Stimulated activated naive CD8-positive, alpha-beta T cell treated with anti-CD3 and anti-CD28 coated beads, Interleukin-15, amount 100 ng/mL, for 72 hours (primary cell): ENCODE results near the gene ZNF136.

Source experiments
- ATAC-seq: fragments of 150-1000 bp; cut with Tn5 transposase; 2 replicates; pipeline ENCODE4 v1.10.0; 2021; ENCODE audit warnings: mild to moderate bottlenecking, moderate library complexity
- DNase-seq, 2 donors: peaks; one replicate each; pipeline ENCODE4 v3.0.0; 2021 to 2022
- H3K27ac Mint-ChIP-seq, 2 donors: one replicate each; pipeline ENCODE4 v1.8.0; 2022; ENCODE audit warnings: mild to moderate bottlenecking in 2 of 2, mixed read lengths in 2 of 2, moderate library complexity in 2 of 2
- H3K27me3 Mint-ChIP-seq: one replicate; pipeline ENCODE4 v1.8.0; 2022; ENCODE audit warnings: mixed read lengths
- H3K4me1 Mint-ChIP-seq: one replicate; pipeline ENCODE4 v1.8.0; 2022; ENCODE audit warnings: mild to moderate bottlenecking, mixed read lengths
- H3K4me3 Mint-ChIP-seq, 2 donors: one replicate each; pipeline ENCODE4 v1.8.0; 2022; ENCODE audit warnings: mild to moderate bottlenecking in 2 of 2, mixed read lengths in 2 of 2, moderate library complexity in 1 of 2
- H3K9me3 Mint-ChIP-seq, 2 donors: one replicate each; pipeline ENCODE4 v1.8.0; 2022; ENCODE audit warnings: mixed read lengths in 2 of 2

ZNF136 gene

GRCh38 chr19:12159773-12160414, 3.0 kb upstream of the ZNF136 start:
- H3K9me3 Mint-ChIP-seq = no peaks in the 10 kb centered on the region
- no peaks in the 10 kb centered on the region for H3K27me3 Mint-ChIP-seq
- no peak overlapping the region for H3K27ac Mint-ChIP-seq
- peaks cover 35% of the 10 kb centered on the region for H3K4me1 Mint-ChIP-seq
- DNase-seq = no peak
- ATAC-seq = no peak
- H3K4me3 Mint-ChIP-seq = no peak overlapping the region

GRCh38 chr19:12162513-12162881, 399 bp upstream of the ZNF136 start:
- H3K4me3 Mint-ChIP-seq = peak overlapping the region; percentile 100
- H3K9me3 Mint-ChIP-seq = no peaks in the 10 kb centered on the region
- H3K4me1 Mint-ChIP-seq = peaks cover 46% of the 10 kb centered on the region
- DNase-seq = no peak
- H3K27me3 Mint-ChIP-seq = no peaks in the 10 kb centered on the region
- peak overlapping the region; percentile 99 to 100 for H3K27ac Mint-ChIP-seq
- peak; percentile 9 for ATAC-seq

GRCh38 chr19:12163826-12164225, 930 bp downstream of the ZNF136 start:
- no peaks in the 10 kb centered on the region for H3K9me3 Mint-ChIP-seq
- peaks cover 55% of the 10 kb centered on the region for H3K4me1 Mint-ChIP-seq
- ATAC-seq (no peak), DNase-seq (no peak)
- no peaks in the 10 kb centered on the region for H3K27me3 Mint-ChIP-seq
- peak overlapping the region; percentile 94 to 100 for H3K27ac Mint-ChIP-seq
- peak overlapping the region; percentile 83 to 100 for H3K4me3 Mint-ChIP-seq

DNA sequence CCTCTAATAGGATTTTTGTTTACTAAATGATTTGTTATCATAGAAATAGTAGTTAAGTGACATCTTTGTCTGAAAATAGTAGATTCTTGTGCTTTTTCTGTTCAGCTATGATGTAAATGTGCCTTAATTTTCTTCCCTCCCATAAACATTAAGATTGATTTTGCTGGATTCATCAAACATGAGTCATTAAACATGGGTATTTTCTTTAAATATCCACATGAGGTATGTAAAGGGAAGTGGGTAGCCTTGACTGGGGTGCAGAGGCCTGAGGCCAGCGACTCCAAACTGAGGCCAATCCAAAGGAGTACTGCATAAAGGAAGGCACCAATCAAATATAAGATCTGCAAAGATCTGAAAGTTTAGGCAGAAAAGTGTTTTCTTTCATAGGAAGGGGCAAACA, 3.7 kb downstream of the ZNF136 start:
- no peak for DNase-seq
- H3K27me3 Mint-ChIP-seq = no peaks in the 10 kb centered on the region
- H3K4me3 Mint-ChIP-seq = no peak overlapping the region
- H3K4me1 Mint-ChIP-seq = peaks cover 58% of the 10 kb centered on the region
- H3K27ac Mint-ChIP-seq = peak overlapping the region in 1 of 2 donors; percentile 78
- no peaks in the 10 kb centered on the region for H3K9me3 Mint-ChIP-seq
- no peak for ATAC-seq

GRCh38 chr19:12180377-12180776, 17.5 kb downstream of the ZNF136 start:
- Mint-ChIP-seq H3K4me3 (no peak overlapping the region), H3K9me3 (peaks cover 15 to 50% of the 10 kb centered on the region in 2 donors), H3K4me1 (peaks cover 9% of the 10 kb centered on the region), H3K27ac (no peak overlapping the region), H3K27me3 (no peaks in the 10 kb centered on the region)
- DNase-seq (no peak), ATAC-seq (no peak)

DNA sequence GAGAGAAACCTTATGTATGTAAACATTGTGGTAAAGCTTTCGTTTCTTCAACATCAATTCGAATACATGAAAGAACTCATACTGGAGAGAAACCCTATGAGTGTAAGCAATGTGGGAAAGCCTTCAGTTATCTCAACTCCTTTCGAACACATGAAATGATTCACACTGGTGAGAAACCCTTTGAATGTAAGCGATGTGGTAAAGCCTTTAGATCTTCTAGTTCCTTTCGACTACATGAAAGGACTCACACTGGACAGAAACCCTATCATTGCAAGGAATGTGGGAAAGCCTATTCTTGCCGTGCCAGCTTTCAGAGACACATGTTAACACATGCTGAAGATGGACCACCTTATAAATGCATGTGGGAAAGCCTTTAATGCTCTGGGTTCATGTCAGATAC, 24.7 kb downstream of the ZNF136 start:
- no peaks in the 10 kb centered on the region for H3K27me3 Mint-ChIP-seq
- no peak for DNase-seq
- H3K4me3 Mint-ChIP-seq = no peak overlapping the region
- H3K9me3 Mint-ChIP-seq = peaks cover 45 to 61% of the 10 kb centered on the region in 2 donors
- H3K27ac Mint-ChIP-seq = no peak overlapping the region
- ATAC-seq = no peak
- no peaks in the 10 kb centered on the region for H3K4me1 Mint-ChIP-seq

DNA sequence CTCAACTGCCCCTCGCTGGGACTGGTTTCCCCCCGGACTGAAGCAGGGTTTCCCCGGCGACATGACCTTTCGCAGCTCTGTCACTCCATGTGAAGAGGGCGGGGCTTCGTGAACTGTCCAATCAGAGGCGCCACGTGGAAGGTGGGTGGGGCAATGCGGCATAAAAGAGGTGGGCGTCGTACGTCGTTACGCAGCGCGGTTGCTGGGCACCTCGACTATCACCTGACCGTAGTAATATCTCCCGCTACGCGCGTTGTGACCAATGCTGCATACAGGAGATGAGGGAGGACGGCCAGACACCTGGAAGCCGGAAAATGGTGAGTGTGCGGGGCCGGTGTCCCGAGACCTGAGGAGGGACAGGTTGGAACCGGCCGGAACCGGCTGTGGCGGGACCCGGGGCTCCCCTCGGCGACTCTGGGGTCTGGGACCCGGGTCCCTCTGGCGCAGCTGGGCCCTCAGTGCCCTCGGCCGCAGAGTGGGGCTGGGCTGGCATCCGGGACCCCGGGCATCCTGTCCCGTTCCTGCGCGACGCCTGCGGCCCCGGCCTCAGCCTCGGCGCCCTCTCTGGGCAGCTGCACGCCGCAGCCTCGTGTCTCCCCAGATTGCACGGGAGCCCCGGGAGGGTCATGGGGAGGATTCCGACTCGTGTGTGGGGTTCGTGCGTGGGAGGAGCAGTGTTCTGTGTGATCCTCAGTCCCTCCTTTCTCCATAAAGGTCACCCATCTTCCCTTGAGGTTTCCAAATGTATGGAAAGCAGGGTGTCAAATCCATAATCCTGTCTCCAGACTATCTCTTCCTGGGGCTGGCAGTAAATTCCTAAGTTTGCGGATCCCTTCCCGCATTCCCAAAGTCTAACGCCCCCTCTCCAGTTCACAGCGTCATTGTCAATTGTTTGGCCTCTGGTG, 32.2 kb downstream of the ZNF136 start:
- peak; percentile 95 for ATAC-seq
- Mint-ChIP-seq H3K9me3 (peaks cover 23 to 51% of the 10 kb centered on the region in 2 donors), H3K27ac (peak overlapping the region in 1 of 2 donors; percentile 54)

GRCh38 chr19:12198136-12198535, 35.2 kb downstream of the ZNF136 start:
- H3K9me3 Mint-ChIP-seq = peaks cover 20 to 42% of the 10 kb centered on the region in 2 donors
- peaks cover 7% of the 10 kb centered on the region for H3K27me3 Mint-ChIP-seq
- ATAC-seq (no peak), DNase-seq (no peak)
- no peak overlapping the region for H3K4me3 Mint-ChIP-seq
- peaks cover 22% of the 10 kb centered on the region for H3K4me1 Mint-ChIP-seq
- H3K27ac Mint-ChIP-seq = no peak overlapping the region

More for the DNA sequence above, 32.2 kb downstream of the ZNF136 start:
- DNase-seq = peak; percentile 72 to 86
- peak overlapping the region; percentile 83 to 84 for H3K4me3 Mint-ChIP-seq
- H3K4me1 Mint-ChIP-seq = peaks cover 22% of the 10 kb centered on the region
- H3K27me3 Mint-ChIP-seq = peaks cover 7% of the 10 kb centered on the region

- peak; percentile 6 for ATAC-seq
- Mint-ChIP-seq H3K4me3 (no peak overlapping the region), H3K4me1 (peaks cover 15% of the 10 kb centered on the region), H3K27ac (no peak overlapping the region), H3K27me3 (peaks cover 7% of the 10 kb centered on the region), H3K9me3 (peaks cover 20 to 42% of the 10 kb centered on the region in 2 donors)
- DNase-seq = peak in 1 of 2 donors; percentile 14
Measured at GRCh38 chr19:12199757-12200419, 37.0 kb downstream of the ZNF136 start.

DNA sequence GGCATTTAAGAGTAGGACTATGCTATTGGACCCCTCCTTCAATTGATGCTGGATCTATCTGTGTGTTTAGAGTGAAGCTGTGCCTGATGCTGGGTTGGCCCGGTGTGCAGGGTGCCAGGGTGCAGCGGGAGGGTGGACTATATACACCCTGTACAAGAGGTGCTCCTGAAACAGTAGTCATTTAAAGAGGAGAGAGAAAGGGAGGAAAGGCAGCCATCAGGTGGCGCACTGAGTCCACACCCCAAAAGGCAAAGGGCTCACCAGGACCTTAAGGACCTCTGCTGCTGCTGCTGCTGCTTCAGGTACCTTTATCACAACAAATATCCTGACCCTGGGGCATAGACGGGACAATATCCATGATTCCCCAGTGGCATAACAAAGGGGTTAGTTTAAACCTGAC, 39.4 kb downstream of the ZNF136 start:
- peaks cover 5% of the 10 kb centered on the region for H3K4me1 Mint-ChIP-seq
- H3K27ac Mint-ChIP-seq = no peak overlapping the region
- H3K4me3 Mint-ChIP-seq = no peak overlapping the region
- peak; percentile 86 for ATAC-seq
- peak; percentile 51 to 63 for DNase-seq
- peaks cover 26 to 37% of the 10 kb centered on the region in 2 donors for H3K9me3 Mint-ChIP-seq
- H3K27me3 Mint-ChIP-seq = no peaks in the 10 kb centered on the region

GRCh38 chr19:12205296-12205695, 42.4 kb downstream of the ZNF136 start:
- H3K4me1 Mint-ChIP-seq = no peaks in the 10 kb centered on the region
- H3K9me3 Mint-ChIP-seq = peaks cover 35 to 49% of the 10 kb centered on the region in 2 donors
- no peak overlapping the region for H3K4me3 Mint-ChIP-seq
- no peaks in the 10 kb centered on the region for H3K27me3 Mint-ChIP-seq
- DNase-seq = no peak
- no peak for ATAC-seq
- no peak overlapping the region for H3K27ac Mint-ChIP-seq

- Mint-ChIP-seq H3K4me3 (no peak overlapping the region), H3K9me3 (peaks cover 45 to 64% of the 10 kb centered on the region in 2 donors), H3K27ac (no peak overlapping the region), H3K27me3 (no peaks in the 10 kb centered on the region), H3K4me1 (no peaks in the 10 kb centered on the region)
- no peak for DNase-seq
- no peak for ATAC-seq
Measured at GRCh38 chr19:12208221-12208620, 45.3 kb downstream of the ZNF136 start.

- Mint-ChIP-seq H3K4me1 (no peaks in the 10 kb centered on the region), H3K27ac (no peak overlapping the region), H3K4me3 (no peak overlapping the region), H3K27me3 (no peaks in the 10 kb centered on the region), H3K9me3 (peaks cover 62 to 66% of the 10 kb centered on the region in 2 donors)
- DNase-seq = no peak
- no peak for ATAC-seq
Measured at GRCh38 chr19:12217332-12217731, 54.4 kb downstream of the ZNF136 start.

- Mint-ChIP-seq H3K4me1 (no peaks in the 10 kb centered on the region), H3K4me3 (no peak overlapping the region), H3K27me3 (no peaks in the 10 kb centered on the region), H3K9me3 (peaks cover 20 to 21% of the 10 kb centered on the region in 2 donors), H3K27ac (peak overlapping the region in 1 of 2 donors; percentile 42)
- ATAC-seq (no peak), DNase-seq (no peak)
Measured at GRCh38 chr19:12222980-12223630, 60.2 kb downstream of the ZNF136 start.

GRCh38 chr19:12224676-12225075, 61.8 kb downstream of the ZNF136 start:
- H3K4me1 Mint-ChIP-seq = no peaks in the 10 kb centered on the region
- ATAC-seq = no peak
- H3K4me3 Mint-ChIP-seq = no peak overlapping the region
- no peaks in the 10 kb centered on the region for H3K27me3 Mint-ChIP-seq
- H3K27ac Mint-ChIP-seq = no peak overlapping the region
- H3K9me3 Mint-ChIP-seq = peaks cover 6 to 7% of the 10 kb centered on the region in 2 donors
- no peak for DNase-seq
